G401 (cell line): Measurements from ENCODE around the gene SCN2A. TPM values are rescaled to one million over a fixed set of nuclear protein-coding genes. Genes with fewer than 3 reads are reported as not detected.

Experiments
- DNase-seq: peaks from one replicate; pipeline ENCODE4 v3.0.0-alpha.2; 2015; ENCODE audit warnings: low spot score
- in situ Hi-C: cut with HindIII; loops from 2 replicates; pipeline ENCODE4 v1.10.0; 2016; ENCODE audit warnings: low sequenced_read_pairs, mixed read lengths
- total RNA-seq: library from RNA; depleted of rRNA; stranded (reverse); fragments of >200 nt; shearing (Covaris generic); gene quantifications from 2 replicates; pipeline ENCODE4 v1.2.3, GENCODE V29; 2014; rRNA removed

SCN2A gene
- total RNA-seq: not detected in 2 replicates

DNA sequence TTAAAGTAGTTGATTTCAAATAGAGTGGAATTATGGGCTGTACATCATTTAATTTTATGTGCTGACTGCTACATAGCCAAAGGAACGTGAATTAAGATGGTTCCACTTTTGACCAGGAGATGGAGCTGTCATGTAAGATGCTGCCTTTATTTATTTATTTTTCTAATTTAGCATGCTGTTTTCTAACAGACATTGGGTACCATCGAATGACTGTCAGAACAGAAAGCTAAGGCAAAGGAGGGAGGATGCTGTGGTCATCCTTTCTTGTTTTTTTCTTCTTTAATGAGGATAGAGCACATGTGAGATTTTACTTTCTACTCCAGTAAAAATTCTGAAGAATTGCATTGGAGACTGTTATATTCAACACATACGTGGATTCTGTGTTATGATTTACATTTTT lies at the start of gene SCN2A:
Gene SCN2A (plus strand): TSS at position 185 of the 400 bp plus-strand sequence. CDS start 56,410 bp downstream, outside the sequence.
- in situ Hi-C loops: no loop called here
- peak; percentile 92 for DNase-seq

- no peak for DNase-seq
- in situ Hi-C loops: no loop called here
Measured at GRCh38 chr2:165191096-165191728, 48.0 kb upstream of the SCN2A start.

- no peak for DNase-seq
- in situ Hi-C loops: no loop called here
Measured at GRCh38 chr2:165192729-165193128, 46.5 kb upstream of the SCN2A start.

DNA sequence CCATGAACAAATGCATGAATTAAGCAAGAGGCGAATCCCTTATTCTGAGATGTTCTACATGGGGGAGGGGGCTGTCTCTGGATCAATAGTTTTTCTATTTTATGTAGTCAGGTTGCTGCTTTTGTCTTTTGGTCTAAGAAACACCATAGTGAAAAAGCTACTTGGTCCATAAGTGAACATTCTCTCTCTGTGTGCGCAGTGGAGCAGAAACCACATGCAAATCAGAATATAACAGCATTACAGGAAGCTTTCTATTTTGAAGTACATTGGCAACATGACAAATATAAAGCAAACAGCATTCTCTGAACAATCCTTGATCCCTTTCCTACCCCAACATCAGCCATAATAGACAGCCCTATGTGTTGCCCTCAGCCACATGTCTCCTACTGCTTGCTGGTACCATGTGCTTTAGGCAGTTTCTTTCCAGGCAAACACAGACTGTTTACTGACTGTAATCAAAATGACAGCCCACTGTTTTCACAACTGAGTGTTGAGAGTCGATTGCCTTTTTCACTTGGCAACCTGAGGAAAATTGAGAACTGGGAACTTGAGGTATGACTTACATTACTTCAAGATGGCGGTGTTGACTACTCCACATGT lies 45.9 kb upstream of the SCN2A start:
- in situ Hi-C loops: no loop called here
- DNase-seq: no peak

DNA sequence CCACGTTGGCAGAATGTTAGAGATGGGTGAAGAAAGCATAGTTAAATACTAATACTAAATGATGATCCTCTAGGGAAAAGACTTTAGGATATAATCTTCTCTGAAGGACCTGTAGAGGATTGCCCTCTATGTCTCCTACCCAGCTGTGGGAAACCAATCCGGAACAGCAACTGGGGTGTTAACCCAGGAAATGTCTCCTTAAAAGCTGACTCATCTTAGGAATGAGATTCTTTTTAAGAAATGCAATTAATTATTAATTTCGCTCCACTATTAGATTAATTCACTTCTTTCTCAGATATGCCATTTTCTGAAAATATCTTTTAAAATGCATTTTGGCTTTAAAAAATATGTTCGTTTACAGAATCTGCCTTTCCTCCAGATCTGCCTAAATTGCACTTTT lies 42.8 kb upstream of the SCN2A start:
- DNase-seq: no peak

GRCh38 chr2:165197346-165197745 lies 41.9 kb upstream of the SCN2A start:
- no peak for DNase-seq
- in situ Hi-C loops: no loop called here

More for the DNA sequence above, 42.8 kb upstream of the SCN2A start:
- in situ Hi-C loops: no loop called here

DNA sequence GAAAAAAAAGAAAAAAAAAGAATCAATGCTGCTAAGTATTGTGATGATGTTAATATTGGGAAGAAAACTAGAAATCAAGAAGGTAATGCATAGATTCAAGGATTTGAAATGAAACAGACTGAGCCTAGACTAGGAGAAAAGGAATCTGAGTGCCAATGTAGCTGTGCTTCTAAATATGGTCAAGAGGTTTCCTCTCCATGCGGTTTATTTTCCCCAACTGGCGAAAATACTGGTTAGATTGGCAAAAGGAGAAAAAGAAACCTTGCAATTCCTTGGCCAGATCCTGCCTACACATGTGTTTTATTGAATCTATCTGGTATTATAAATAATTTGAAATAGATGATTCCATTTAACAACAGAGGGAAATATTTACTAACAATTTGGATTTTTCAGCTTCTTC lies 41.0 kb upstream of the SCN2A start:
- in situ Hi-C loops: no loop called here

GRCh38 chr2:165202239-165202638 lies 37.0 kb upstream of the SCN2A start:
- in situ Hi-C loops: no loop called here
- DNase-seq: peak; percentile 32

More for the DNA sequence above, 41.0 kb upstream of the SCN2A start:
- peak; percentile 42 for DNase-seq

- in situ Hi-C loops: no loop called here
- DNase-seq: peak; percentile 80
Measured at GRCh38 chr2:165203689-165204559, 35.3 kb upstream of the SCN2A start, which contains the start of gene SCN3A. Gene SCN3A (minus strand): TSS chr2:165204050. CDS start chr2:165176394, 27,656 bp downstream.

- in situ Hi-C loops: no loop called here
- no peak for DNase-seq
Measured at GRCh38 chr2:165205865-165206264, 33.3 kb upstream of the SCN2A start.

- in situ Hi-C loops: no loop called here
Measured at GRCh38 chr2:165208094-165208493, 31.1 kb upstream of the SCN2A start.

DNA sequence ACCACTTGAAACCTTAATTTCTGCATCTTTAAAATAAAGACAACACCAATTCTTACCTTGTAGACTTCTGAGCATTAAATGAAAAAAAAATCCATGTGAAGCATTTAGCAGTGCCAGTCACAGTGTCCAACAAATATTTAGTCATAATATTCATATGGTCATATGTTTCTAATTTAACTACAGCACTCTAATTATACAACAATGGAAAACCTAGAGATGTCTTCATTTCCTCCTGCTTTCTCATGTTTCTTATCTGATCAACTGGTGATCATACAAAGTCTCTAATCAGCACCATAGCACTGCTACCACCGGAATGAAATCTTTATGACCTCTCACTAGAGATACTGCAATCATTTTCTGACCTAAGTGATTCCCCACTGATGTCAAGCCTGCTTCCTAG lies 25.1 kb upstream of the SCN2A start:
- DNase-seq: no peak
- in situ Hi-C loops: no loop called here

More at GRCh38 chr2:165208094-165208493, 31.1 kb upstream of the SCN2A start:
- no peak for DNase-seq

- in situ Hi-C loops: no loop called here
- no peak for DNase-seq
Measured at GRCh38 chr2:165219481-165219880, 19.7 kb upstream of the SCN2A start.

GRCh38 chr2:165224941-165225340 lies 14.3 kb upstream of the SCN2A start:
- in situ Hi-C loops: no loop called here
- DNase-seq: no peak

- DNase-seq: no peak
- in situ Hi-C loops: no loop called here
Measured at GRCh38 chr2:165227571-165227970, 11.6 kb upstream of the SCN2A start.

- in situ Hi-C loops: no loop called here
- DNase-seq: no peak
Measured at GRCh38 chr2:165237056-165237455, 2.2 kb upstream of the SCN2A start.

GRCh38 chr2:165238295-165238694 lies 919 bp upstream of the SCN2A start:
- in situ Hi-C loops: no loop called here
- no peak for DNase-seq

- DNase-seq: peak; percentile 79
- in situ Hi-C loops: no loop called here
Measured at GRCh38 chr2:165239856-165240515, 772 bp downstream of the SCN2A start.

DNA sequence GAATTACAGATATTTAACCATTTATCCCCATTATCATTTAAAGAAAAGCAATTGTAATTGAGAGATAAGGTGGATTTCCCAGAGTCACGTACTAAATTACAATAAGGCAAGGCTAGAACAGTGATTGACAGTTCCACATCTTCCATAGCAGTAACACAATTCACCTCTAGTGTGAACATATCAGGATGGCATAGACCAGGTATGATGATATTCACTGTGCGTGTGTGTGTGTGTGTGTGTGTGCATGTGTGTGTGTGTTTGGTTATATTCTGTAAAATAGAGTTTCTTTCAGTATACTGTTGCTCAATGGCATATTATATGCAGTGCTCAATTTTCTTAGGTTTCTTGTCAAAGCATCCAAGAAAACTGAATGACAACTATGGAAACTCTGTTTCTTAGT lies 1.7 kb downstream of the SCN2A start:
- DNase-seq: peak; percentile 61
- in situ Hi-C loops: no loop called here
